Neural crest cell (in vitro differentiated cells): Measurements from ENCODE around the gene NFIC. TPM values are rescaled to one million over a fixed set of nuclear protein-coding genes. Genes with fewer than 3 reads are reported as not detected.
A peak's percentile ranks its signal among the peaks of the same experiment; 100 is the strongest.
"Not testable (repeated sequence)": the region's sequence is repeated elsewhere in the genome, so short reads cannot be mapped to it uniquely, and the experiment has no call there.

ENCODE experiments used
- DNase-seq: peaks from one replicate; pipeline ENCODE4 v3.0.0; 2021; ENCODE audit warnings: low read depth, mixed read lengths, low spot score
- H3K27ac Mint-ChIP-seq: one replicate; pipeline ENCODE4 v1.8.0; 2021; ENCODE audit warnings: mild to moderate bottlenecking, mixed read lengths; ENCODE audit not compliant: unreplicated experiment
- H3K27me3 Mint-ChIP-seq: 2 replicates; pipeline ENCODE4 v1.8.0; 2021; ENCODE audit warnings: low read depth, mild to moderate bottlenecking, mixed read lengths
- H3K36me3 Mint-ChIP-seq: 2 replicates; pipeline ENCODE4 v1.8.0; 2021; ENCODE audit warnings: low read depth, mild to moderate bottlenecking, mixed read lengths
- H3K4me1 Mint-ChIP-seq: 2 replicates; pipeline ENCODE4 v1.8.0; 2021; ENCODE audit warnings: mixed read lengths
- H3K4me3 Mint-ChIP-seq: one replicate; pipeline ENCODE4 v1.8.0; 2021; ENCODE audit warnings: mild to moderate bottlenecking, mixed read lengths
- H3K9me3 Mint-ChIP-seq: 2 replicates; pipeline ENCODE4 v1.8.0; 2021; ENCODE audit warnings: mixed read lengths
- CTCF ChIP-seq: fragments of 200-600 bp; sonication (generic); conservative IDR thresholded peaks from 2 replicates; pipeline ENCODE4 v1.5.0; 2021; ENCODE audit warnings: antibody characterized with exemption, mild to moderate bottlenecking
- total RNA-seq: library from RNA; stranded (reverse); gene quantifications from 2 replicates; pipeline ENCODE4 v1.2.1, GENCODE V29; 2021

Gene NFIC
- total RNA-seq, 1 donor from 2014 or later: 4.1 TPM

GRCh38 chr19:3346677-3347353 is 19.6 kb upstream of the NFIC start:
- no peak for DNase-seq
- Mint-ChIP-seq H3K36me3 (no peaks in the 10 kb centered on the region), H3K4me1 (no peaks in the 10 kb centered on the region), H3K27ac (no peak overlapping the region), H3K4me3 (no peak overlapping the region), H3K27me3 (peaks cover 53% of the 10 kb centered on the region), H3K9me3 (no peaks in the 10 kb centered on the region)
- TF ChIP-seq CTCF: no peak

DNA sequence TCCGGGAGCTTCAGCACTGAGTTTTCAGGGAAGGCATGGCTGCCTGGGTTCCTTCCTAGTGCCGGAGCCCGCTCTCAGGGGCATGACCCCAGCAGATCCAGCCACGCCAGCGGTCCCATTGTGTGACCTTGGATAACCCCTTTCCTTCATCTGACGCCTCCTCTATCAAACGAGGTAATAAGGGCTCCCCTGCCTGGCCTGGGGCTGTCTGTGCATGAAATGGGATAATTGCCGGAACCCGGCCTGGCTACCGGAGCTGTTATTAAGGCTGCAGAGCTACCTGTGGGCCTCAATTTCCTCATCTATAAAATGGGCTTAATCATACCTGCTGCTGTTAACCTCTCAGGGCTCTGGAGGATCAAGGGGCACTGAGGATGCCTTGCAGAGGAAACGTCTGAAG is 18.3 kb upstream of the NFIC start:
- H3K27ac Mint-ChIP-seq: no peak overlapping the region
- H3K27me3 Mint-ChIP-seq: peaks cover 61% of the 10 kb centered on the region
- H3K36me3 Mint-ChIP-seq: no peaks in the 10 kb centered on the region
- H3K4me3 Mint-ChIP-seq: no peak overlapping the region
- DNase-seq: no peak
- no peaks in the 10 kb centered on the region for H3K9me3 Mint-ChIP-seq
- no peak for TF ChIP-seq CTCF
- no peaks in the 10 kb centered on the region for H3K4me1 Mint-ChIP-seq

DNA sequence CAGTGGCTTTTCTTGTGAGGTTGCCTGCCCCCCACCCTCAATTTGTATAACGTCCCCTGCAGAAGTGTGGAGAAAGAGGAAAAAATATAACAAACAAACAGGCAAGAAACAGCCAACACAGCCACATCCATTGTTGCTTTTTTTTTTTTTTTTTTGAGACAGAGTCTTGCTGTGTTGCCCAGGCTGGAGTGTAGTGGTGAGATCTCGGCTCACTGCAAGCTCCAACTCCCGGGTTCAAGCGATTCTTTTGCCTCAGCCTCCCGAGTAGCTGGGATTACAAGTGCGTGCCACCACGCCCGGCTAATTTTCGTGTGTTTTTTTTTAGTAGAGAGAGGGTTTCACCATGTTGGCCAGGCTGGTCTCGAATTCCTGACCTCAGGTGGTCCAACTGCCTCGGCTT is 17.9 kb upstream of the NFIC start:
- H3K9me3 Mint-ChIP-seq: not testable (repeated sequence)

DNA sequence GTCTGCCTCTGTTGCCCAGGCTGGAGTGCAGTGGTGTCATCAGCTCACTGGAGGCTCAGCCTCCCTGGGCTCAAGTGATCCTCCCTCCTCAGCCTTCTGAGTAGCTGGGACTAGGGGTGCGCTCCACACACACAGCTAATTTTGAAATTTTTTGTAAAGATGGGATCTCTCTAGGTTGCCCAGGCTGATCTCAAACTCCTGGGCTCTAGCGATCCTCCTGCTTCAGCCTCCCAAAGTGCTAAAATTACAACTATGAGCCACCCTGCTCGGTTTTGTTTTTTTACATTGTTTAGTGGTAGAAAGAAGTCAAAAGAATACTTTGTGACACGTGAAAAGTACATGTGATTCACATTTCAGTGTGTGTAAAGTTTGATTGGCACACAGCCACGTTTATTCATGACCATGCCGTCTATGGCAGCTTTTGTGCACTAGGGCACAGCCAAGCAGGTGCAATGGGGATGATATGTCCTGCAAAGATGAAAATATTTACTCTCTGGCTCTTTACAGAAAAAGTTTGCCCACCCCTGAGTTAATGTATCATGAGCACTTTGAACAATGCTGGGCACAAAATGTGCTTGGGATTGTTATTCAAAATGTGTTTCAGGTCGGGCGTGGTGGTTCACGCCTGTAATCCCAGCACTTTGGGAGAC is 16.2 kb upstream of the NFIC start:
- Mint-ChIP-seq H3K36me3 (no peaks in the 10 kb centered on the region), H3K9me3 (no peaks in the 10 kb centered on the region), H3K4me1 (no peaks in the 10 kb centered on the region), H3K27ac (no peak overlapping the region), H3K4me3 (no peak overlapping the region), H3K27me3 (peaks cover 66% of the 10 kb centered on the region)
- no peak for DNase-seq
- no peak for TF ChIP-seq CTCF

More for the DNA sequence above, 17.9 kb upstream of the NFIC start:
- H3K36me3 Mint-ChIP-seq, H3K27ac Mint-ChIP-seq, DNase-seq, H3K4me3 Mint-ChIP-seq, H3K4me1 Mint-ChIP-seq: not testable (repeated sequence)
- H3K27me3 Mint-ChIP-seq: peaks cover 65% of the 10 kb centered on the region

DNA sequence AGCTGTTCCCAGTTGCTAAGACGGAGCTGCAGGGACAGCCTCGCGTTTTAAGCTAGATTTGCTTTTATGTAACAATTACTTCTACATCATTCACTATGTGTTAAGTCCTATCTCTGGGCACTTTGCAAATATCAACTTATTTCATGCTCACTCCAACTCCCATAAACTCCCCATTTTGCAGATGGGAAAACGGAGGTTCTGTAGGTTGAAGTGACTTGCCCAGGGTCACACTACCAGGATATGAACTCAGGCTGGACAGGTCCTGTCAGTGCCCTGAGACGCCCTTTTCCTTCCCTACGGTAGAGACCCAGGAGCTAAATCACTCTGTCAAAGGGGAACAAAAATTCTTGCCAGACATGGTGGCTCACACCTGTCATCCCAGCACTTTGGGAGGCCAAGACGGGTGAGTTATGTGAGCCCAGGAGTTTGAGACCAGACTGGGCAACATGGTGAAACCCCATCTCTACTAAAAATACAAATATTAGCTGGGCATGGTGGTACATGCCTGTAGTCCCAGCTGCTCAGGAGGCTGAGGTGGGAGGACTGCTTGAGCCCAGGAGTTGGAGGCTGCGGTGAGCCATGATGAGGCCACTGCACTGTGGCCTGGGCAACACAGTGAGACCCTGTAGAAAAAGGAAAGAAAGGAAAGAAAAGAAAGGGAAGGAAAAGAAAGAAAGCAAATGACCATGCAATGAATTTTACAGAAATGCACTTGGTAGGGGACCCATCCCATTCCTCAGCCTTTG is 14.5 kb upstream of the NFIC start:
- no peak for TF ChIP-seq CTCF
- Mint-ChIP-seq H3K9me3 (no peaks in the 10 kb centered on the region), H3K36me3 (no peaks in the 10 kb centered on the region), H3K4me1 (no peaks in the 10 kb centered on the region), H3K27ac (no peak overlapping the region), H3K4me3 (no peak overlapping the region), H3K27me3 (peaks cover 71% of the 10 kb centered on the region)
- no peak for DNase-seq

GRCh38 chr19:3353493-3353892 is 12.9 kb upstream of the NFIC start:
- TF ChIP-seq CTCF: no peak
- no peaks in the 10 kb centered on the region for H3K36me3 Mint-ChIP-seq
- H3K4me3 Mint-ChIP-seq: peak overlapping the region; percentile 2
- H3K27me3 Mint-ChIP-seq: peaks cover 73% of the 10 kb centered on the region
- no peaks in the 10 kb centered on the region for H3K9me3 Mint-ChIP-seq
- H3K4me1 Mint-ChIP-seq: no peaks in the 10 kb centered on the region
- H3K27ac Mint-ChIP-seq: no peak overlapping the region
- DNase-seq: no peak
